Upper lobe of right lung (tissue), 1 donor: ENCODE results near the gene NFIC. TPM values are rescaled to one million over a fixed set of nuclear protein-coding genes. Genes with fewer than 3 reads are reported as not detected.
"Not testable (repeated sequence)": the region's sequence is repeated elsewhere in the genome, so short reads cannot be mapped to it uniquely, and the experiment has no call there.

Experiments used
- ATAC-seq: fragments of 200-7000 bp; cut with Tn5 transposase; one replicate; pipeline ENCODE4 v1.9.1; 2020; ENCODE audit warnings: mild to moderate bottlenecking, moderate library complexity
- DNase-seq: peaks from one replicate; pipeline ENCODE4 v3.0.0-alpha.2; 2020
- H3K27ac ChIP-seq: fragments of 200-600 bp; one replicate; pipeline ENCODE4 v1.8.0; 2022
- H3K27me3 ChIP-seq: fragments of 200-600 bp; one replicate; pipeline ENCODE4 v1.8.0; 2022; ENCODE audit warnings: mild to moderate bottlenecking
- H3K36me3 ChIP-seq: fragments of 200-600 bp; one replicate; pipeline ENCODE4 v1.8.0; 2022
- H3K4me1 ChIP-seq: fragments of 200-600 bp; one replicate; pipeline ENCODE4 v1.8.0; 2022
- H3K4me3 ChIP-seq: fragments of 200-600 bp; one replicate; pipeline ENCODE4 v1.8.0; 2022; ENCODE audit warnings: mild to moderate bottlenecking
- H3K9me3 ChIP-seq: fragments of 200-600 bp; one replicate; pipeline ENCODE4 v1.8.0; 2022
- CTCF ChIP-seq: fragments of 200-600 bp; IDR thresholded peaks from one replicate; pipeline ENCODE4 v1.8.0; 2022; ENCODE audit warnings: antibody characterized with exemption
- intact Hi-C: fragments of 100-400 bp; cut with DNase I; formaldehyde crosslinking; loops from one replicate; pipeline ENCODE4 v1.11.0; 2022
- total RNA-seq: library from RNA; stranded (reverse); fragmentation: NEBNext Ultra II Directional; extraction: Animal tissue kit (Norgen Biotek cat#: 25700); gene quantifications from one replicate; pipeline ENCODE4 v1.2.1, GENCODE V29; 2021
- donor health status: DM: no; HTN: yes; CAD: no; lungs with severe emphysema.

NFIC gene
- total RNA-seq, 1 donor from 2014 or later, result 150 TPM

- H3K9me3 ChIP-seq, result no peaks in the 10 kb centered on the region
- no peak overlapping the region for H3K4me3 ChIP-seq
- no peaks in the 10 kb centered on the region for H3K27me3 ChIP-seq
- H3K27ac ChIP-seq, result peak overlapping the region; percentile 63
- H3K36me3 ChIP-seq, result no peaks in the 10 kb centered on the region
- peak; percentile 1 for ATAC-seq
- intact Hi-C loops, result no loop called here
- peaks cover 29% of the 10 kb centered on the region for H3K4me1 ChIP-seq
- DNase-seq, result peak; percentile 76
- no peak for TF ChIP-seq CTCF
Measured at GRCh38 chr19:3346677-3347353, 19.6 kb upstream of the NFIC start.

- intact Hi-C loops, result no loop called here
- no peak for ATAC-seq
- no peak for DNase-seq
- H3K4me1 ChIP-seq, result peaks cover 24% of the 10 kb centered on the region
- TF ChIP-seq CTCF, result no peak
- no peak overlapping the region for H3K4me3 ChIP-seq
- H3K36me3 ChIP-seq, result no peaks in the 10 kb centered on the region
- no peaks in the 10 kb centered on the region for H3K27me3 ChIP-seq
- no peak overlapping the region for H3K27ac ChIP-seq
- H3K9me3 ChIP-seq, result no peaks in the 10 kb centered on the region
Measured at GRCh38 chr19:3348042-3348441, 18.3 kb upstream of the NFIC start.

- intact Hi-C loops, H3K27me3 ChIP-seq, H3K4me3 ChIP-seq, H3K27ac ChIP-seq, H3K36me3 ChIP-seq, DNase-seq, ATAC-seq, H3K9me3 ChIP-seq: not testable (repeated sequence)
- H3K4me1 ChIP-seq, result peaks cover 20% of the 10 kb centered on the region
Measured at GRCh38 chr19:3348469-3348868, 17.9 kb upstream of the NFIC start.

- no peaks in the 10 kb centered on the region for H3K27me3 ChIP-seq
- H3K4me3 ChIP-seq, result no peak overlapping the region
- DNase-seq (no peak), ATAC-seq (peak; percentile 28)
- no peak overlapping the region for H3K27ac ChIP-seq
- intact Hi-C loops, result no loop called here
- H3K4me1 ChIP-seq, result peaks cover 13% of the 10 kb centered on the region
- no peaks in the 10 kb centered on the region for H3K9me3 ChIP-seq
- no peaks in the 10 kb centered on the region for H3K36me3 ChIP-seq
- TF ChIP-seq CTCF, result no peak
Measured at GRCh38 chr19:3350014-3350663, 16.2 kb upstream of the NFIC start.

GRCh38 chr19:3351702-3352447, 14.5 kb upstream of the NFIC start:
- Histone ChIP-seq H3K27me3 (no peaks in the 10 kb centered on the region), H3K36me3 (no peaks in the 10 kb centered on the region), H3K27ac (no peak overlapping the region), H3K4me1 (peaks cover 5% of the 10 kb centered on the region), H3K4me3 (no peak overlapping the region), H3K9me3 (no peaks in the 10 kb centered on the region)
- intact Hi-C loops, result no loop called here
- no peak for ATAC-seq
- no peak for DNase-seq
- no peak for TF ChIP-seq CTCF

- TF ChIP-seq CTCF, result no peak
- intact Hi-C loops, result no loop called here
- Histone ChIP-seq H3K4me3 (no peak overlapping the region), H3K27me3 (no peaks in the 10 kb centered on the region), H3K4me1 (peaks cover 6% of the 10 kb centered on the region), H3K27ac (no peak overlapping the region), H3K36me3 (no peaks in the 10 kb centered on the region), H3K9me3 (no peaks in the 10 kb centered on the region)
- no peak for DNase-seq
- no peak for ATAC-seq
Measured at GRCh38 chr19:3353493-3353892, 12.9 kb upstream of the NFIC start.
